PC-3 (cell line): ENCODE measurements around the gene TRAF3. TPM values are rescaled to one million over a fixed set of nuclear protein-coding genes. Genes with fewer than 3 reads are reported as not detected.

Source experiments
- ATAC-seq: fragments of 200-7000 bp; cut with Tn5 transposase; 2 replicates; pipeline ENCODE4 v1.9.1; 2020; ENCODE audit warnings: mild to moderate bottlenecking, moderate library complexity
- BruUV-seq: library from RNA; stranded (reverse); fragments of 400-500 nt; replicated peaks from 2 replicates; lab custom pipeline; 2021; lab: Mats Ljungman, UMichigan
- CTCF ChIA-PET: fragments of 300-600 bp; sonication (Branson Sonifier 250); formaldehyde crosslinking; loops from one replicate; lab custom pipeline; 2022; ENCODE audit warnings: antibody characterized with exemption; lab: Charles Lee
- POLR2A ChIA-PET: fragments of 300-600 bp; sonication (Branson Sonifier 250); formaldehyde crosslinking; loops from one replicate; lab custom pipeline; 2022; ENCODE audit warnings: antibody characterized with exemption; ENCODE audit not compliant: unreplicated experiment; lab: Charles Lee
- DNase-seq: peaks from one replicate; pipeline ENCODE4 v3.0.0-alpha.2; 2015
- H2AFZ ChIP-seq: fragments of 300-600 bp; sonication (generic); 2 replicates; pipeline ENCODE4 v1.6.0; 2016; ENCODE audit warnings: antibody characterized with exemption, low read length
- H3F3A ChIP-seq: fragments of 300-600 bp; sonication (generic); one replicate; pipeline ENCODE4 v1.6.0; 2017; ENCODE audit warnings: antibody characterized with exemption, low read length, control low read depth, mild to moderate bottlenecking; ENCODE audit not compliant: unreplicated experiment
- H3K27ac ChIP-seq: fragments of 300-600 bp; sonication (generic); 2 replicates; pipeline ENCODE4 v1.5.1; 2016; ENCODE audit warnings: mild to moderate bottlenecking, low read length
- H3K27me3 ChIP-seq: fragments of 300-600 bp; sonication (generic); 2 replicates; pipeline ENCODE4 v1.6.1; 2016; ENCODE audit warnings: low read length, mixed read lengths
- H3K36me3 ChIP-seq: fragments of 300-600 bp; sonication (generic); 2 replicates; pipeline ENCODE4 v1.6.1; 2016; ENCODE audit warnings: low read depth, mixed run types, low read length, mixed read lengths
- H3K4me1 ChIP-seq: fragments of 300-600 bp; sonication (generic); 2 replicates; pipeline ENCODE4 v1.5.1; 2016; ENCODE audit warnings: low read length; ENCODE audit not compliant: insufficient read depth
- H3K4me2 ChIP-seq: fragments of 300-600 bp; sonication (generic); 2 replicates; pipeline ENCODE4 v1.6.0; 2016; ENCODE audit warnings: low read length
- H3K4me3 ChIP-seq: fragments of 300-600 bp; sonication (generic); 2 replicates; pipeline ENCODE4 v1.5.1; 2016; ENCODE audit warnings: mild to moderate bottlenecking, low read length, mixed read lengths
- H3K79me2 ChIP-seq: fragments of 300-600 bp; sonication (generic); 2 replicates; pipeline ENCODE4 v1.6.1; 2017; ENCODE audit warnings: low read length, mixed read lengths
- H3K9ac ChIP-seq: fragments of 300-600 bp; sonication (generic); 2 replicates; pipeline ENCODE4 v1.6.0; 2016; ENCODE audit warnings: mild to moderate bottlenecking, low read length
- H3K9me2 ChIP-seq: fragments of 300-600 bp; sonication (generic); replicated peaks from 2 replicates; pipeline ENCODE4 v1.6.1; 2016; ENCODE audit warnings: mixed run types, low read length, mixed read lengths
- H3K9me3 ChIP-seq: fragments of 300-600 bp; sonication (generic); 2 replicates; pipeline ENCODE4 v1.6.1; 2016; ENCODE audit warnings: low read length, mixed read lengths
- H4K20me1 ChIP-seq: fragments of 300-600 bp; sonication (generic); 2 replicates; pipeline ENCODE4 v1.6.1; 2016; ENCODE audit warnings: low read length, mixed read lengths
- CTCF ChIP-seq: fragments of 300-600 bp; sonication (generic); conservative IDR thresholded peaks from 2 replicates; pipeline ENCODE4 v1.5.1; 2017; ENCODE audit warnings: antibody characterized with exemption, low read depth, mild to moderate bottlenecking, low read length
- EZH2 ChIP-seq: fragments of 300-600 bp; sonication (generic); IDR thresholded peaks from one replicate; pipeline ENCODE4 v1.6.1; 2017; ENCODE audit warnings: antibody characterized with exemption, mild to moderate bottlenecking, low read length; ENCODE audit not compliant: unreplicated experiment
- EZH2phosphoT487 ChIP-seq: fragments of 300-600 bp; sonication (generic); IDR thresholded peaks from 2 replicates; pipeline ENCODE4 v1.6.1; 2018; ENCODE audit warnings: mild to moderate bottlenecking, antibody characterized with exemption, low read length, borderline replicate concordance
- intact Hi-C: fragments of 100-400 bp; cut with micrococcal nuclease; formaldehyde crosslinking; loops from 2 replicates; pipeline ENCODE4 v1.9.0; 2023
- total RNA-seq: library from RNA; depleted of rRNA; stranded (reverse); fragments of >200 nt; gene quantifications from 2 replicates; pipeline ENCODE4 v1.2.3, GENCODE V29; 2014

TRAF3 gene
- total RNA-seq, 1 experiment from 2014 or later, result 19.4 TPM

DNA sequence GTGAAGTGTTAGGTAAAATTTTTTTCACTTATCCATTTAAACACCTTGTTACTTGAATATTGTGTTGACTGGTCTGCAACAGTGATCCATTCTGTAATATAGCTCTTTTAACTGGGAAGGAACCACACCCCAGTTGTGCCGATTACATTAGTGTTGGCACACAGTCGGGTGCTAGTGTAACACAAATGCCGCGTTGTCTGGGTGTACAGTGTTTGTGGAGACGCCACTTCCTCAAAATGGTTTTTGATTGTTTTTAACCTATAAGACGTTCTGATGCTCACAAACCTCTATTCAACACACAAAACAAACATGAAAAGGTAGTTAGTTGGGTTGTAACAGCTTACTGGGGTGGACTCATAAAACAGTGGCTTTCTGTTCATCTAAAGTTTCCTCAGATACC is 48.0 kb upstream of the TRAF3 start:
- TF ChIP-seq EZH2 (no peak), EZH2phosphoT487 (no peak), CTCF (no peak)
- Histone ChIP-seq H3K4me3 (no peak overlapping the region), H3K79me2 (no peaks in the 10 kb centered on the region), H3F3A (no peaks in the 10 kb centered on the region), H2AFZ (no peak overlapping the region), H3K36me3 (peaks cover 26% of the 10 kb centered on the region), H3K4me1 (no peaks in the 10 kb centered on the region), H4K20me1 (no peaks in the 10 kb centered on the region), H3K27me3 (no peaks in the 10 kb centered on the region), H3K4me2 (no peak overlapping the region), H3K9ac (no peak overlapping the region), H3K27ac (no peak overlapping the region), H3K9me2 (no peaks in the 10 kb centered on the region), H3K9me3 (no peaks in the 10 kb centered on the region)
- DNase-seq (no peak), ATAC-seq (no peak)
- intact Hi-C loops, result no loop called here
- POLR2A ChIA-PET, result no interaction called here
- BruUV-seq, result no TSS peak
- CTCF ChIA-PET, result no interaction called here

GRCh38 chr14:102729825-102730224 is 47.4 kb upstream of the TRAF3 start:
- ATAC-seq, result no peak
- DNase-seq, result no peak
- TF ChIP-seq EZH2 (no peak), EZH2phosphoT487 (no peak), CTCF (no peak)
- no peak overlapping the region for H3K4me2 ChIP-seq
- H3K9me3 ChIP-seq, result no peaks in the 10 kb centered on the region
- no peak overlapping the region for H3K4me3 ChIP-seq
- H3K79me2 ChIP-seq, result no peaks in the 10 kb centered on the region
- intact Hi-C loops, result no loop called here
- no peaks in the 10 kb centered on the region for H3K9me2 ChIP-seq
- no peaks in the 10 kb centered on the region for H4K20me1 ChIP-seq
- POLR2A ChIA-PET, result no interaction called here
- no peaks in the 10 kb centered on the region for H3K27me3 ChIP-seq
- H3K9ac ChIP-seq, result no peak overlapping the region
- H3F3A ChIP-seq, result no peaks in the 10 kb centered on the region
- peaks cover 26% of the 10 kb centered on the region for H3K36me3 ChIP-seq
- no TSS peak for BruUV-seq
- H3K27ac ChIP-seq, result no peak overlapping the region
- no peak overlapping the region for H2AFZ ChIP-seq
- no peaks in the 10 kb centered on the region for H3K4me1 ChIP-seq
- CTCF ChIA-PET, result no interaction called here

GRCh38 chr14:102731101-102731870 is 46.0 kb upstream of the TRAF3 start:
- Histone ChIP-seq H3K27ac (no peak overlapping the region), H3K27me3 (no peaks in the 10 kb centered on the region), H3K79me2 (no peaks in the 10 kb centered on the region), H4K20me1 (no peaks in the 10 kb centered on the region), H3F3A (no peaks in the 10 kb centered on the region), H3K4me3 (no peak overlapping the region), H2AFZ (no peak overlapping the region), H3K9ac (no peak overlapping the region), H3K36me3 (peaks cover 25% of the 10 kb centered on the region), H3K4me1 (no peaks in the 10 kb centered on the region), H3K9me2 (no peaks in the 10 kb centered on the region), H3K4me2 (no peak overlapping the region), H3K9me3 (no peaks in the 10 kb centered on the region)
- TF ChIP-seq EZH2phosphoT487 (no peak), CTCF (no peak), EZH2 (no peak)
- ChIA-PET POLR2A (no interaction called here), CTCF (no interaction called here)
- BruUV-seq, result no TSS peak
- no peak for DNase-seq
- intact Hi-C loops, result no loop called here
- no peak for ATAC-seq
